RPMI7951 (cell line): Measurements from ENCODE around the gene DTNB. TPM values are rescaled to one million over a fixed set of nuclear protein-coding genes. Genes with fewer than 3 reads are reported as not detected.
"Not testable (repeated sequence)": the region's sequence is repeated elsewhere in the genome, so short reads cannot be mapped to it uniquely, and the experiment has no call there.

Experiments used
- DNase-seq: peaks from one replicate; pipeline ENCODE4 v3.0.0-alpha.2; 2012; ENCODE audit warnings: low read depth
- total RNA-seq: library from RNA; depleted of rRNA; stranded (reverse); fragments of >200 nt; shearing (Covaris generic); gene quantifications from 2 replicates; pipeline ENCODE4 v1.2.3, GENCODE V29; 2014

Gene DTNB
- total RNA-seq, 1 experiment from 2014 or later: 8.4 TPM

DNA sequence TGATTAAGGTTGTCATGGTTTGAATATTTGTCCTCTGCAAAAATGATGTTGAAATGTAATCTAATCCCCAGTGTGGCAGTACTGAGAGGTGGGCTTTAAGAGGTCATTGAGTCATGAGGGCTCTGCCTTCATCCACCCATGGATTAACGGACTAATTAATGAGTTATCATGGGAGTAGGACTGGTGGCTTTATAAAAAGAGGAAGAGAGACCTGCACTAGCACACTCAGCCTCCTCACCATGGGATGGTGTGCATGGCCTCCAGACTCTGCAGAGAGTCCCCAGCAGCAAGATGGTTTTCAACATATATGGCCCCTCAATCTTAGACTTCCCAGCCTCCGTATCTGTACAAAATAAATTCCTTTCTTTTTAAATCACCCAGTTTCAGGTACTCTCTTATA is 41.0 kb downstream of the DTNB start:
- DNase-seq: no peak

DNA sequence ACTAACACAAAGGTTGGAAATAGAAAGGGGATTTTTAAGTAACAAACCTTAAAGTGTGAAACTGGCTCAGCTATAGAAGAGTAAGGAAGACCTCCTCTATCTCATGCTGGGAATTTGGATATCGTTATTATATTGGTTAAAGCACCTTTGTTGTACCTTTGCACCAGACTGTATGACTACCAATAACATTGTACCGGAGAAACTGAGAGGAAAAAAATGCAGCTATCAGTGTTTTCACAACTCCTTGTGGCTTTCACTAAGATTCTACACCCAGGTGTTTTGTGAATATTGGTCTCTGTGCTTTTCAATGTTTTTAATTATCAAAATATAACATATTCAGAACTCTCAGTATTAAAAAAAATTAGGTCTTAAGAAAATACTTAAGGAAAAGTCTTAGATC is 48.7 kb downstream of the DTNB start:
- DNase-seq: no peak

DNA sequence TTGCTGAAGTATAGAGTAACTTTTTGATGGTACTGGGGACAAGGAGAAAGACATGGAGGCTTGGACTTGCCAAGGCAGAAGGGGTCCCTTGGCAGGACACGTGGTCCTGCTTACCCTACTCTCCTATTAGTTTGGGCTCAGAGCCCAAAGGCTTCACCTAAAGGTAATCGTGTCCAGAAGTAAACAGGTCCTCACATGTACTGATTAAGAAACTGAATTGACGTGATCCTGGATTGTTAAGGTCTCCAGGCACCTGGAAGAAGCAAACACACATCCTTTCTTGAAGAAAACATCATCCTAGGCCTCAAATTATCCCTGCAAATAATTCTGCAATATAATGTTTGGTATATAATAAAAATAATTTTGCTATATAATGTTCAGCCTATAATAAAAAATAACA is 50.0 kb downstream of the DTNB start:
- DNase-seq: no peak

DNA sequence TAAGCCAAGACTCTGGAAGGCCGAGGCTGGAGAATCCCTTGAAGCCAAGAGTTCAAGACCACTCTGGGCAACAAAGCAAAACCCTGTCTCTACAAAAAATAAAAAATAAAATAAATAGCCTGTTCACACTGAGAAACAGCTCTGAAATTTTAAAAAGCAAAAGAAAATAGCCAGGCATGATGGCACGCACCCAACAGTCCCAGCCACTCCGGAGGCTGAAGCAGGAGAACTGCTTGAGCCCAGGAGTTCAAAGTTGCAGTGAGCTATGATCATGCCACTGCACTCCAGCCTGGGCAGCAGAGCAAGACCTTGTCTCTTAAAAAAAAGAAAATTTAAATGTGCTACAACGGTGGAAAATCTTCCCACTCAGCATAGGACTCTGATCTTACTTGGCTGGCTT is 52.7 kb downstream of the DTNB start:
- no peak for DNase-seq

DNA sequence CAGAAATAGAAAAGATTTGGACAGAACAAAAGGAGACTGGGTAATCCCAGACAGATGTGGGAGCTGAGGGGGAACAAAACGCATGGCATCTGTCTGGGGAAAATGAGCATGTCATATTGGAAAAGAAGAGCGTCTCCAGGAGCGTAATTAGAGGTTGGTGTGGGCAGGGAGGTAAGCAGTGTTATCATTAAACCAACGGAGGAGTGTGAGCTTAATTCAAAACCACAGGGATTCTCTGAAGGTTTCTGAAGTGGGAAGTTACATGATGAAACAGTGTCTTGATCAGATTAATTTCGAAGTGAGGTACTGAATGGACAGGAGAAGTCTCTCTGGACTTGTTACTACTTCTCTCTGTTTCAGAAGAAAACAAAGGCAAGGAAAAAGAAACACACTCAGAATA is 53.3 kb downstream of the DTNB start:
- no peak for DNase-seq

DNA sequence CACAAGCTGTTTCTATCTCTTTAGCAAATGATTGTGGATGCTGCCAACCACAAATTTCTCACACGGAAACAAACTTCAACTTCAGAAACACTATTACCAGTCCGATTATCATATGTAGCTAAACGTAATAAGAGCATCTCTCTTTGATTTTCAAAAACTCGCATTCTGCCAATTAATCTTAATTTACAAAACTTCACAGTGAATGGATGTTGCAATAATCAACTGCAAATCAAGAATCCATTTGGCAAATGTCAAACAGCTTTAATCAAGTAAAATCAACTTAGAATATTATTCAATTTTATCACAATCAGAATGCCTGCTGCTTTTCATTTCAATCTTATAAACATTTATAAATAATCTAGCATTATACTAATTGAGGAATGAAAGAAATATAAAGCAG is 54.2 kb downstream of the DTNB start:
- DNase-seq: no peak

DNA sequence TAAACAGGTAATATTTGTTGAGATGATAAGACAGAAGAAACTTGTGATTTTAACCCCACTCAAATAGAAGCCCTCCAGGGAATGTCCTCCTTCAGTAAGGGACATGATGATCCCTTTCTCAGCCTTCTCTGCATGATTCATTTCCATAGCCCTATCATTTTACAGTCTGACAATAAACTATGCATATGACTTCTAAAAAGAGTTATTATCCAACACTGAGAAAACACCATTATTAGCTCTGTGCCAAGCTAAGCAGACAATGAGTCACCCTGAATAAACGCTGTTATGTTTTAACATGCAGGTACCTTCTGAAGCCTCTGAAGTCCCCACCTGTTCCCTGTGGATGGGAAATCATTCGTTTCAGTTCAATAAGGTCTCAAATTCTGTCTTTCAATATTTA is 54.7 kb downstream of the DTNB start:
- peak; percentile 28 for DNase-seq

DNA sequence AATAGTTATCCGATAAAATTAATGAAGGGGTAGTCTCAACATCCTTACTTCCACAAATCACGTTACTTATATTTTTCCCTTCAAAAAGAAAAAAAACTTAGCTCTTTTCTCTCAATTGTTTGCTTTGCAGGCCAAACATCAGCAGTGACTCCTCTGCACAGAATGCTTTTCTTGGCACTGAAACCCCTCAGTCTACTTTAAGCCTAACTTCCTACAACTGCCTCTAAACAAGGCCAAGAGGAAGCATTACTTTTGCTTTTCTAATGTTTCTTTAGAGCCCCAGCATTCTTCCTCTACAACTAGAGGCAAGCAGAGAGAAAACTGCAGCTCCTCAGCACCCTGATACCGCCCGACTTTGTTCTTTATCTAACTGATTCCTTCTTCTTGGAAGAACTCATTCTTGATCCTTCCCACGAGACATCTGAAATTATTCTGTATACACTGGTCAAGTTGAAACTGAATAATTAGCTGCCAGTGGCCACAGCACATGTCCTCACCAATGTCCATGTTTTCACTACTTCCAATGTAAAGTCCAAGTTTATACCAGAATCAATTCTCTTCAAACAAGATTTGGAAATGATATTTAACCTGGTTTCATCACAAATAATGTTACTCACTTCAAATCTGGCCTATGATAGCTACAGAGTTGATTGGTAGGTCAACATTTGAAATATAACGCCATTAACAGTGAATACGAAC is 55.3 kb downstream of the DTNB start:
- DNase-seq: peak; percentile 12

DNA sequence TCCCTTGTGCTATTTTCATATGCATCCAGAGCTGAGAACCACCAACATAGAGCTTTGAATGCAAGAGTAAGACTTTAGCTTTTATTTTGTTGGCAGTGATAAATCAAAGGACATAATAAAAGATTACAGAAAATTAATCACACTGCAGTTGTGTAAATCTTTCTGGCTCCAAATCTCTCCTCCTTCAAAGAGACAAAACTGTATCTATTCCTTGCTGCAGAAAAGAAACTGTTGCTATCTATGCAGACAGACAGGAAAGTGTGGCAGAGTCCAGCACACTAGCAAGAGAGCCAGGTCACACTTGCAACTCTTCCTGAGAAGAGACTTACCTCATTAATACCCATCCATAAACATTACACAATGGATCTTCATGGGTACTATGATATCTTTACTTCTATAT is 57.5 kb downstream of the DTNB start:
- no peak for DNase-seq

DNA sequence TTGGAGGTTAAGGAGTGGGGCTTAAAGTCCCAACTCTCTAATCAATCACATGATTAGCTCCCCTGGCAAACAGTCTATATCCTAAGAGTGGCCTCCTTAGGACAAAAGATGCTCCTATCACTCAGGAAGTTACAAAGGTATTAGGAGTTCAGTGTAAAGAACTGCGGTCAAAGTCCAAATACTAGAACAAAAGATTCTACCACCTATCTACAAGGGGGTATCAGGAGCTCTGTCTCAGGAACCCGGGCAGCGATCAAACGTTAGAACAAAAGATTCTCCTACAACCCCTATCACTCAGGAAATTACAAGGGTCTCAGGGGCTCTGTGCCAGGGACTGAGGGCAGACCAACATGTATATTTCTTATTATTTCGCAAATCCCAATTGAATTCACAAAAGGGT is 58.0 kb downstream of the DTNB start:
- no peak for DNase-seq

DNA sequence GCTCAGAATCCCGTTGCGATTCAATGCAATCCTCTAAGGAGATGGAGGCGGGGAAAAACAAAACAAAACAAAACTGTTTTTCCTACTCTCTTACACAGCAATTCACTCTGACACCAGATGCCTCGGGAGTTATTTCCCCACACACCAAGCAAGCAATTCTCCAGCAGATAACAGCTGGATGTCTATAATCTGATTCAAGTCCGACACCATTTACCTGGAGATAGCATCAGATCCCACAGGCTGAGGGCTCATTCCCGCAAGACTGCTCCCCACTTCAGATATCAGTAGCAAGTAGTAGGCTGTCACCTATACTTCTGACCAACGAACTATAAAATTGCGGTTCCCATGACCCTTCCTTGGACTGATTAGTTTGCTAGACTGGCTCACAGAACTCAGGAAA is 58.7 kb downstream of the DTNB start:
- no peak for DNase-seq

DNA sequence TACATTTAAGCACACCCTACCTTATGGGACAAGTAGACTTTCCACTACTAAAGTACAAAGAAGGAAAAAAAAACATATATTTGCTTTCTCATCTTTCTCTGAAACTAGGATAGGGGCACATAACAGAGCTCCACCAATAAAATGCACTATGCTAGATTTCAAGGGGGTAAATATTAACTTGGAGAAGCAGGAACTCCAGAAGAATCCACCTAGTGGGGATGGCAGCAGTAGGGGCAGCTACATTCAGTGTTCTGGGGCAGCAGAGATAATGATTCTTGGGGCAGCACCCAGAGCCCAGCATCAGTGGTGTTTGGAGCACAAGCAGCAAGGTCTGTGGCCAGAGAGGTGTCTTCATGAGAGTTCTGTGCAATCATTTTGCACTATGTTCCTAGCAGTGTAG is 64.7 kb downstream of the DTNB start:
- DNase-seq: no peak

DNA sequence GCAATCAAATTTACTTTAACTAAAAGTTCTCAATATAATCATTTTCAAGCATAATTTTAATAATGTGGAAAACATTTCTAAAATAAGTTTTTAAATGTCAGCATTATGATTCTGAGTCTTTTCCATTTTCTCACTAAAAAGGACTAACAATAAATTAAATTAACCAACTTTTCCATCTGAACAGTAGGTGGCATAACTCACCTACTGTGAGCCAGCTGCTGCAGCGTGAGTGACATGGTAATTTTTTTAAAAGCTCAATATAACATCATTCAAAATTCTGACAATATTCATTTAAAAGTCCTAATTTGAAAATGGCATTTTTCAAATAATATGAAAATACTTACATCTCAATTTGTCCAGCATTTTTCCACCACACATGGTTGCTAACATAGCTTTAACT is 66.5 kb downstream of the DTNB start:
- DNase-seq: peak; percentile 45

DNA sequence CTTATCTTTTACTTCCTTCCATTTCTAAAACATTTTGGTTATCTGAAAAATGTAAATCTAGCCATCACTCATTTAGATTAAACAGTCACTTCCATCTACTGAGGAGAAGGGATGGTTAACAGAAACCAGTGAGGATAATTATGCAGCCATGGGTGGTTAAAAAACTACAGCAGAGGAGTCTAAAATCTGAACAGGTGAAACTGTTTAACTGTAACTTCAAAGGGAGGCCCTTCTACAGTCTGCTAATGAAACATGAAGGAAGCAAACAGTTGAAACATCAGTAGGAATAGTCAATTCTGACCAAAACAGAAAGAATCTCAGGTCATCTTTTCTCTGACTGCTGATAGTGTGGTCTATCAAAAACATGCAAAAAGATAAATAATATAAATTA is 71.0 kb downstream of the DTNB start:
- no peak for DNase-seq

DNA sequence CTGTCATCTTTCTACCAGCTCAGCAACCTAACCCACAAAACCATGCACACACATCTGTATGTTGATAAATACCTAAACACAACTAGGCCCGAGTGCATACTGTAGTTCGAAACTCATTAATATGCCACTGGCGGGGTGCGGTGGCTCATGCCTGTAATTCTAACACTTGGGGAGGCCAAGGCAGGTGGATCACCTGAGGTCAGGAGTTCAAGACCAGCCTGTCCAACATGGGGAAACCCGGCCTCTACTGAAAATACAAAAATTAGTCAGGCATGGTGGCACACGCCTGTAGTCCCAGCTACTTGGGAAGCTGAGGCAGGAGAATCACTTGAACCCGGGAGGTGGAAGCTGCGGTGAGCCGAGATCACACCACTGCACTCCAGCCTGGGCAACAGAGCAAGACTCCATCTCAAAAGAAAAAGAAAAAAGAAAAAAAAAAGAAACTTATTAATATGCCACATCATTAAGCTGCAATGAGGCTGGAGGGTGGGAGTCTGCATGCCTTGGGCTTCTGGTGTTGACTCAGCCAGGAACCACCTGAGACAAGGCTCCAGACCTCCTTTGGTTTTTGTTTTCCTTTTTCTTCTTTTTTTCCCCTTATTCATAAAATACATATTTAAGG is 71.6 kb downstream of the DTNB start:
- not testable (repeated sequence) for DNase-seq

DNA sequence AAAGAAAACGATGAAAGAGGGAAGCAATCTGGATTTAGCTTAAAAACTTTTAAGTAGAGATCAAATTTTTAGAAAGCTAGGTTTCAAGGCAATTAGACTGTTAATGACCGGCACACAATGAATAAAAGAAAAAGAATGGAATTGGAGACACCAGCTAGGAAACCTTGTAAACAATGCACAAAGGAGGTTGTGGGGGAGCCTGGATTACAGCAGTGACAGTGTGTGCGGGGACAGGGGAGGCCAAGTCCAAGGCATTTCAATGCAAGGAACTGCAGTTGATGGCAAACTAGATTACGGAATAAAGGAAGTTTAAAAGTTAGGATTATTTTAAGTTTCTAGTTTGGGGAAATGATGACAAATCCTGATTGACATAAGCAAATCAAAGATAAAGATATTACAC is 74.5 kb downstream of the DTNB start:
- DNase-seq: no peak

DNA sequence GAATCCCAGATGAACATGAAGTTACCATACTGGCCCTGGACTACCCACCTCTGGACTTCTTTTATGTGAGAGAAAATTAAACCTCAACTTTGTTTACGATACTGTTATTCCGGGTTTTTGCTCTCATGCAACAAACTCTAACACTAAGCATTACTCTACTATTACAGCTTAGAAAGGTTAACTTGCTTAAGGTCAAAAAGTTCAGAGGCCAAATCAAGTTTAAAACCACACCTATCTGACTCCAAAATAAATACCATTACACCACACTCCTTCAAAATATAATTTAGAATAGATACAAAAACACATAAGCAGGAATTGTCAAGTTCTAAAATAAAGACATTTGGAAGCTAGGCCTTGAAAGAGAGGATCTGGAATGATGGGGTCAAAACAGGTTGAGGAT is 75.0 kb downstream of the DTNB start:
- DNase-seq: no peak

DNA sequence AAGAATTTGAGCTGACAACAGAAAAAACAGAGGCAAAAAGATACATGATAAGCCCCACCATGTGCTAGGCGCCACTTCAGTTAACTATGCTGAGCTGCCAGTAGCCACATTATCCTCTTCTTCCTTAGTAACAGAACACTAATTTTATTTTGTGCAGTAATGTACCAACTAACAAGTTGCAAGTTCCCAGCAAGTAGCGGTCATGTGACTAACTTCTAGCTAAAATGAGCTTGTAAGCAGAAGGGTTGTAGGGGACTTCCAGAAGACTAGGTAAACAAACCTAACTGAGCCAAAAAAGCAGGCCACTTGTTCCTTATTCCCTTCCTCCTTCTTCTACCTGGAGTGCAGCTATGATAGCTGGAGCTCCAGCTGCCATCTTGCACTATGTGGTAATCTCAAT is 75.5 kb downstream of the DTNB start:
- DNase-seq: no peak

DNA sequence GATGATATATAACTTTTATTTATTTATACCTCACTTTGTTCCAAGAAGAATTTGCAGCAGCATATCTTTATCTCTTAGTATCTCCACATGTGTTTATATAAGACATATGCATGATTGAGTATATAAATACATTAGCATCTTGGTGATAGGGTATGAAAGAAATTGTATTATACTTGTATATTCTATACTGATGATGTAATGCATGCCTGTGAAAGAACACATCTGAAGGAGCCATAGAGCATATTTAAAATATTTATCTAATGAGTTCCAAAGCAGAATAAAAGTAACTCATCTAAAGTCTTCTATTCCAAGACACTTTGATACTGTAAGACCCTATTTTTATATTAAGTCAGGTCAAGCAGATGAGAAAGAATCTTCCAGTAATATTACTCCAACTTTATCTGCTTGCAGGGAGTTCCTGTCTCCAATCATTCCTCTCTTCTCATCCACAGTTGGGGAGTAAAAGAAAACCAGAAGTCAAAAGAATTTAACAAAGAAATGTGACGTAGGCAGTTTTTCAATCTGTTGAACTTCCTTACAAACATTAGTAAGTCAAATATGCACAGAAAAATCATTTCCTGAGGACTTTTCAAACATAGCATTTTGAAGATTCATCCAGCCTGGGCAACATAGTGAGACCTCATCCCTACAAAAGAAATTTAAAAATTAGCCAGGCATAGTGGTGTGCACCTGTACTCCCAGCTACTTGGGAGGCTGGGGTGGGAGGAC is 76.7 kb downstream of the DTNB start:
- no peak for DNase-seq

DNA sequence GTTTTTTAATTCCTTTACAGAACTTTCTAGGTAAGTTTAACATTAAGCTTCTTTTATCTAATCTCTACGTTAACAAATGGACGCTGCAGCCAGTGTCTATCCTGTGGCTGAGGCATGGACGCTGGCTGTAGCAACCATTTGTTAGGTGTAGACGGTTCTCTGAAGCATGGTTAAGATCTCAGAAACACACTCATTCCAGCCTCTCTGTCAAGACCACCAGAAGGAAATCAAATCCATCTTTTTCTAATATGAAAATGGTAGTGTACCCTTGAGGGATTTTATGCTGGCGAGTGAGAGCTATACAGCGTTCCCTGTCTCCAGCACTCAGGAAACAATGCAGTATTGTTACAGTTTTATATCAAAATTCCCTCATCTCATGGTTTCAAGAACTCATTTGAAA is 78.0 kb downstream of the DTNB start:
- no peak for DNase-seq

DNA sequence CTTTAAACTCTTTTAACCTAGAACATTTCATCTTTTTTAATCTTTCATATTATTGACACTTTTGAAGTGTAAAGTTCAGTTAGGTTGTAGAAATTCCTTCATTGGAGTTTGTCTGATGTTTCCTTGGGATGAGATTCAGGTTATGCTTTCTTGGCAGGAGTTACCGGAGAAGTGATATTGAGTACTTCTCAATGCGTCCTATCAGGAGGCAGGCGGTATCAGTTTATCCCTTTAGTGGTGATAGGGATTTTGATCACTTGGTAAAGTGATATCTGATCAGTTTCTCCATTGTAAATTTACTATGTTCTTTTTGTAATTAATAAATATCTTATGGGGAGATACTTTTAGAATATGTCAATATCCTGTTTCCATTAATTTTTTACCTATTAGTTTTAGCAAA is 78.4 kb downstream of the DTNB start:
- DNase-seq: no peak

DNA sequence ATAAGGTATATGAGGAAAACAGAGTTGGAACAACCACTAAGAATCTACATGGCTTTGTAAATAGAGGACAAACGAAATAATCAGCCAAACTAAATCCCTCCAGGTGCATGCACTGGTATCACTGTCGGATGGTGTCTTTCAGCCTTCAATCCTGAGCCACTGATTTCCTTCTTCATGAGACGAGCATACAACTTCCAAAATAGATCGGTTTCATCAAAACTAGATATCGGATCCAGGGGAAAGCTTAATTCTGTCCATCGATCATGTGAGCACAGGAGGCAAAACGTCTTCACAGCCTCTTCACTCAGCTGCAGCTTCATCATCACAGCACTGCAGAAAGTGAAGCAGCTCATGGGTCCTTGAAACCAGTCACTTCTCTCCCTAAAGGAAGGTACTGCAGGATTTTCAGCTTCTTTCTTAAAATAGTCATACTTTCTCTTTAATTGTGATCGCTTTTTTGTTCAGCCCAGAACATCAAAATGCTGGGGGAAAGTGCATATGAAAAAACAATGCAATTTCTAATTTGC is 80.5 kb downstream of the DTNB start:
- no peak for DNase-seq

DNA sequence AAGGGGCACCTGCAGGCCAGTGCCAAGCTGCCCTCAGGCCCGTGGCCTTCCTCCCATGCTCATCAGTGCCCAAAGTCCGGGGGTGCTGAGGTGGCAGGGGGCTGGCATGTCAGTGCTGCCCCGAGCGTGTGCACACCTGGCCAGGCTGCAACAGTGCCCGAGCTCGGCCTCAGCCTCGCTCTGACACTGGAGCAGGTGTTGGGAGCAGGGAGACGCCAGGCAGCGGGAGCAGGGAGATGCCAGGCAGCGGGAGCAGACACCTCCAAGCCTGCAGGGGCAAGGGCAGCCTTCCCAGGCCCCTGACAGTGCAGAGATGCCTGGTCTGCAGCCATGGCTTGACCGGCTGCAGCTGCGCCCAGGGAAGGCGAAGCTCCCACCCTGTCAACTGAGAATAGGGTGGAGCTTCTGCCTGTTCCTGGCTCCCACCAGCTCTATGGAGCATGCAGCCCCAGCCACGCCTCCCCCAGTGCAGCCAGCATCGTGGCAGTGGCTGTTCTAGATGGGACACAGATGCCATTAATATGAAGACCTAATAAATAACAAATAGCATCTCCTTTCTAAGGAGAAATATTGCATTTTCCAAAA is 82.4 kb downstream of the DTNB start:
- no peak for DNase-seq
